ENCODE measurements around the gene WDR87.
"Not testable (repeated sequence)": the region's sequence is repeated elsewhere in the genome, so short reads cannot be mapped to it uniquely, and the experiment has no call there.

WDR87 gene

GRCh38 chr19:37930416-37930815, 24.0 kb upstream of the WDR87 start:
- DNase-seq (ENCODE audit: low read depth, low spot score), result no peak

- no peak for DNase-seq (ENCODE audit: low read depth, low spot score)
These were observed 23.0 kb upstream of the WDR87 start for GRCh38 chr19:37929355-37929923.

- no peak for DNase-seq (ENCODE audit: low read depth, low spot score)
These were observed 22.3 kb upstream of the WDR87 start for GRCh38 chr19:37928527-37929286.

GRCh38 chr19:37926711-37927110, 20.3 kb upstream of the WDR87 start:
- DNase-seq (ENCODE audit: low read depth, low spot score), result no peak

GRCh38 chr19:37926255-37926654, 19.9 kb upstream of the WDR87 start:
- DNase-seq (ENCODE audit: low read depth, low spot score), result no peak

GRCh38 chr19:37925212-37925611, 18.8 kb upstream of the WDR87 start:
- no peak for DNase-seq (ENCODE audit: low read depth, low spot score)

GRCh38 chr19:37924573-37924972, 18.2 kb upstream of the WDR87 start:
- not testable (repeated sequence) for DNase-seq (ENCODE audit: low read depth, low spot score)

GRCh38 chr19:37920591-37921450, 14.4 kb upstream of the WDR87 start:
- no peak for DNase-seq (ENCODE audit: low read depth, low spot score)

GRCh38 chr19:37914908-37915307, 8.5 kb upstream of the WDR87 start:
- DNase-seq (ENCODE audit: low read depth, low spot score), result no peak

GRCh38 chr19:37909661-37910199, 3.3 kb upstream of the WDR87 start:
- DNase-seq (ENCODE audit: low read depth, low spot score), result no peak

- DNase-seq (ENCODE audit: low read depth, low spot score), result no peak
These were observed 1.5 kb upstream of the WDR87 start for GRCh38 chr19:37907735-37908455.

GRCh38 chr19:37906869-37907734, 708 bp upstream of the WDR87 start, which contains the start of gene SIPA1L3:
Gene SIPA1L3, plus strand, starts transcription at chr19:37907208. Its CDS starts 174,358 bp downstream, at chr19:38081566.
- DNase-seq (ENCODE audit: low read depth, low spot score), result peak; percentile 86

GRCh38 chr19:37903096-37903495, 3.3 kb downstream of the WDR87 start:
- DNase-seq (ENCODE audit: low read depth, low spot score), result no peak

- DNase-seq (ENCODE audit: low read depth, low spot score), result peak; percentile 71
These were observed 3.7 kb downstream of the WDR87 start for GRCh38 chr19:37902668-37903067.

- DNase-seq (ENCODE audit: low read depth, low spot score), result no peak
These were observed 6.4 kb downstream of the WDR87 start for GRCh38 chr19:37899966-37900365.

- no peak for DNase-seq (ENCODE audit: low read depth, low spot score)
These were observed 6.9 kb downstream of the WDR87 start for GRCh38 chr19:37899453-37899852.

GRCh38 chr19:37896180-37896579, 10.2 kb downstream of the WDR87 start:
- no peak for DNase-seq (ENCODE audit: low read depth, low spot score)

GRCh38 chr19:37893845-37894575, 12.4 kb downstream of the WDR87 start:
- DNase-seq (ENCODE audit: low read depth, low spot score), result no peak

GRCh38 chr19:37886571-37886970, 19.8 kb downstream of the WDR87 start:
- DNase-seq (ENCODE audit: low read depth, low spot score), result no peak

- DNase-seq (ENCODE audit: low read depth, low spot score), result no peak
These were observed 21.0 kb downstream of the WDR87 start for GRCh38 chr19:37885392-37885791.
